RWPE1 (cell line): ENCODE data around the gene GLB1L3.

Experiments
- CTCF ChIA-PET: fragments of 350-600 bp; sonication (Branson Sonifier 250); formaldehyde crosslinking; extraction: SDS; loops from one replicate; lab custom pipeline; 2021; lab: Yijun Ruan, JAX
- POLR2A ChIA-PET: fragments of 400-600 bp; formaldehyde crosslinking; extraction: SDS; loops from one replicate; lab custom pipeline; 2020; ENCODE audit warnings: antibody characterized with exemption; ENCODE audit not compliant: low non-redundant PET; lab: Yijun Ruan, JAX
- DNase-seq: peaks from one replicate; pipeline ENCODE4 v3.0.0; 2012; ENCODE audit warnings: low spot score
- H3K27ac ChIP-seq: fragments of 450-650 bp; 2 replicates; pipeline ENCODE4 v1.5.1; 2017
- CTCF ChIP-seq: fragments of 450-650 bp; conservative IDR thresholded peaks from 2 replicates; pipeline ENCODE4 v1.5.1; 2017; ENCODE audit warnings: low read depth, mild to moderate bottlenecking

GLB1L3 gene

GRCh38 chr11:134338068-134338467, 61.9 kb downstream of the GLB1L3 start:
- no peak for TF ChIP-seq CTCF
- ChIA-PET CTCF (no interaction called here), POLR2A (no interaction called here)
- H3K27ac ChIP-seq, result no peak overlapping the region
- no peak for DNase-seq

GRCh38 chr11:134338654-134339053, 62.5 kb downstream of the GLB1L3 start:
- no peak for DNase-seq
- POLR2A ChIA-PET, result no interaction called here
- no peak overlapping the region for H3K27ac ChIP-seq
- CTCF ChIA-PET, result interaction anchor here (0.7 kb wide), 1 partner anchor 737 kb away, joined by 3 read pairs; no protein-coding TSS in a partner anchor
- TF ChIP-seq CTCF, result no peak

- DNase-seq, result peak; percentile 80
- H3K27ac ChIP-seq, result no peak overlapping the region
- no peak for TF ChIP-seq CTCF
- POLR2A ChIA-PET, result no interaction called here
- CTCF ChIA-PET, result interaction anchor here (0.6 kb wide), 1 partner anchor 13 kb away, joined by 3 read pairs; no protein-coding TSS in a partner anchor
Observed at GRCh38 chr11:134339756-134340155, 63.6 kb downstream of the GLB1L3 start.

GRCh38 chr11:134340354-134340964, 64.3 kb downstream of the GLB1L3 start:
- H3K27ac ChIP-seq, result no peak overlapping the region
- TF ChIP-seq CTCF, result no peak
- ChIA-PET CTCF (no interaction called here), POLR2A (no interaction called here)
- DNase-seq, result no peak

GRCh38 chr11:134341805-134342571, 65.8 kb downstream of the GLB1L3 start:
- POLR2A ChIA-PET, result no interaction called here
- CTCF ChIA-PET, result no interaction called here

More at GRCh38 chr11:134341805-134342571, 65.8 kb downstream of the GLB1L3 start:
- no peak overlapping the region for H3K27ac ChIP-seq
- no peak for DNase-seq
- TF ChIP-seq CTCF, result no peak
